ENCODE results near the gene CFAP77.

The CFAP77 gene

GRCh38 chr9:132511191-132511999 is 101.4 kb downstream of the CFAP77 start:
- H3K36me3 ChIP-seq (ENCODE audit: control insufficient read depth in 4 of 4, insufficient read depth in 4 of 4, low read length in 3 of 4), result no peaks in the 10 kb centered on the region
- peaks cover 0 to 14% (median 13%) of the 10 kb centered on the region in 4 experiments for H3K4me1 ChIP-seq (ENCODE audit: control extremely low read depth in 1 of 4, control insufficient read depth in 4 of 4, insufficient read depth in 4 of 4, low read length in 3 of 4)
- H3K27ac ChIP-seq (ENCODE audit: insufficient read depth in 1 of 2, low read depth in 1 of 2, low read length in 2 of 2, poor library complexity in 1 of 2, severe bottlenecking in 2 of 2), result no peak overlapping the region
- DNase-seq, result no peak
- H3K9me3 ChIP-seq (ENCODE audit: control extremely low read depth in 1 of 5, control insufficient read depth in 4 of 5, insufficient read depth in 2 of 5, low read depth in 1 of 5, low read length in 4 of 5), result no peaks in the 10 kb centered on the region
- WGBS (ENCODE audit: insufficient coverage), result 97% methylated on average over 20 of the region's 25 CpGs
- CTCF ChIA-PET, result interaction anchor here (1.5 kb wide), 1 partner anchor 21 kb away, joined by 3 read pairs; no protein-coding TSS in a partner anchor
- H3K4me3 ChIP-seq (ENCODE audit: control insufficient read depth in 1 of 7, extremely low read depth in 1 of 7, insufficient read depth in 4 of 7, low read depth in 2 of 7, low read length in 6 of 7), result no peak overlapping the region
- POLR2A ChIA-PET, result no interaction called here
- H3K27me3 ChIP-seq (replicated peaks in 2 of 5; ENCODE audit: control insufficient read depth in 4 of 5, insufficient read depth in 5 of 5, low read length in 4 of 5), result peaks cover 0 to 27% (median 6%) of the 10 kb centered on the region in 5 experiments

- POLR2A ChIA-PET, result no interaction called here
- no peaks in the 10 kb centered on the region for H3K36me3 ChIP-seq (ENCODE audit: control insufficient read depth in 4 of 4, insufficient read depth in 4 of 4, low read length in 3 of 4)
- no peak overlapping the region for H3K4me3 ChIP-seq (ENCODE audit: control insufficient read depth in 1 of 7, extremely low read depth in 1 of 7, insufficient read depth in 4 of 7, low read depth in 2 of 7, low read length in 6 of 7)
- CTCF ChIA-PET, result no interaction called here
- H3K4me1 ChIP-seq (ENCODE audit: control extremely low read depth in 1 of 4, control insufficient read depth in 4 of 4, insufficient read depth in 4 of 4, low read length in 3 of 4), result no peaks in the 10 kb centered on the region
- DNase-seq, result no peak
- H3K27ac ChIP-seq (ENCODE audit: insufficient read depth in 1 of 2, low read depth in 1 of 2, low read length in 2 of 2, poor library complexity in 1 of 2, severe bottlenecking in 2 of 2), result no peak overlapping the region
- peaks cover 0 to 45% (median 6%) of the 10 kb centered on the region in 5 experiments for H3K27me3 ChIP-seq (replicated peaks in 2 of 5; ENCODE audit: control insufficient read depth in 4 of 5, insufficient read depth in 5 of 5, low read length in 4 of 5)
- H3K9me3 ChIP-seq (ENCODE audit: control extremely low read depth in 1 of 5, control insufficient read depth in 4 of 5, insufficient read depth in 2 of 5, low read depth in 1 of 5, low read length in 4 of 5), result no peaks in the 10 kb centered on the region
- WGBS (ENCODE audit: insufficient coverage), result 88% methylated on average over 15 of the region's 15 CpGs
Observed at GRCh38 chr9:132513416-132513815, 103.4 kb downstream of the CFAP77 start.

- H3K27me3 ChIP-seq (replicated peaks in 2 of 5; ENCODE audit: control insufficient read depth in 4 of 5, insufficient read depth in 5 of 5, low read length in 4 of 5), result peaks cover 0 to 47% (median 6%) of the 10 kb centered on the region in 5 experiments
- H3K36me3 ChIP-seq (ENCODE audit: control insufficient read depth in 4 of 4, insufficient read depth in 4 of 4, low read length in 3 of 4), result no peaks in the 10 kb centered on the region
- no peaks in the 10 kb centered on the region for H3K4me1 ChIP-seq (ENCODE audit: control extremely low read depth in 1 of 4, control insufficient read depth in 4 of 4, insufficient read depth in 4 of 4, low read length in 3 of 4)
- no peak overlapping the region for H3K4me3 ChIP-seq (ENCODE audit: control insufficient read depth in 1 of 7, extremely low read depth in 1 of 7, insufficient read depth in 4 of 7, low read depth in 2 of 7, low read length in 6 of 7)
- no peak overlapping the region for H3K27ac ChIP-seq (ENCODE audit: insufficient read depth in 1 of 2, low read depth in 1 of 2, low read length in 2 of 2, poor library complexity in 1 of 2, severe bottlenecking in 2 of 2)
- no peak for DNase-seq
- CTCF ChIA-PET, result no interaction called here
- no peaks in the 10 kb centered on the region for H3K9me3 ChIP-seq (ENCODE audit: control extremely low read depth in 1 of 5, control insufficient read depth in 4 of 5, insufficient read depth in 2 of 5, low read depth in 1 of 5, low read length in 4 of 5)
- POLR2A ChIA-PET, result no interaction called here
- WGBS (ENCODE audit: insufficient coverage), result 72% methylated on average over 20 of the region's 22 CpGs
Observed at GRCh38 chr9:132514011-132514744, 104.2 kb downstream of the CFAP77 start.

GRCh38 chr9:132514821-132515220 is 104.8 kb downstream of the CFAP77 start:
- Histone ChIP-seq H3K36me3 (ENCODE audit: control insufficient read depth in 4 of 4, insufficient read depth in 4 of 4, low read length in 3 of 4) (no peaks in the 10 kb centered on the region), H3K27ac (ENCODE audit: insufficient read depth in 1 of 2, low read depth in 1 of 2, low read length in 2 of 2, poor library complexity in 1 of 2, severe bottlenecking in 2 of 2) (no peak overlapping the region), H3K9me3 (ENCODE audit: control extremely low read depth in 1 of 5, control insufficient read depth in 4 of 5, insufficient read depth in 2 of 5, low read depth in 1 of 5, low read length in 4 of 5) (no peaks in the 10 kb centered on the region), H3K4me1 (ENCODE audit: control extremely low read depth in 1 of 4, control insufficient read depth in 4 of 4, insufficient read depth in 4 of 4, low read length in 3 of 4) (no peaks in the 10 kb centered on the region), H3K4me3 (ENCODE audit: control insufficient read depth in 1 of 7, extremely low read depth in 1 of 7, insufficient read depth in 4 of 7, low read depth in 2 of 7, low read length in 6 of 7) (no peak overlapping the region), H3K27me3 (replicated peaks in 2 of 5; ENCODE audit: control insufficient read depth in 4 of 5, insufficient read depth in 5 of 5, low read length in 4 of 5) (peaks cover 0 to 47% (median 6%) of the 10 kb centered on the region in 5 experiments)
- no peak for DNase-seq
- POLR2A ChIA-PET, result no interaction called here
- CTCF ChIA-PET, result no interaction called here
- 70% methylated on average over 6 of the region's 8 CpGs for WGBS (ENCODE audit: insufficient coverage)

- Histone ChIP-seq H3K4me3 (ENCODE audit: control insufficient read depth in 1 of 7, extremely low read depth in 1 of 7, insufficient read depth in 4 of 7, low read depth in 2 of 7, low read length in 6 of 7) (no peak overlapping the region), H3K36me3 (ENCODE audit: control insufficient read depth in 4 of 4, insufficient read depth in 4 of 4, low read length in 3 of 4) (no peaks in the 10 kb centered on the region), H3K9me3 (ENCODE audit: control extremely low read depth in 1 of 5, control insufficient read depth in 4 of 5, insufficient read depth in 2 of 5, low read depth in 1 of 5, low read length in 4 of 5) (no peaks in the 10 kb centered on the region), H3K4me1 (ENCODE audit: control extremely low read depth in 1 of 4, control insufficient read depth in 4 of 4, insufficient read depth in 4 of 4, low read length in 3 of 4) (no peaks in the 10 kb centered on the region), H3K27ac (ENCODE audit: insufficient read depth in 1 of 2, low read depth in 1 of 2, low read length in 2 of 2, poor library complexity in 1 of 2, severe bottlenecking in 2 of 2) (no peak overlapping the region), H3K27me3 (replicated peaks in 2 of 5; ENCODE audit: control insufficient read depth in 4 of 5, insufficient read depth in 5 of 5, low read length in 4 of 5) (peaks cover 0 to 47% (median 5%) of the 10 kb centered on the region in 5 experiments)
- ChIA-PET POLR2A (no interaction called here), CTCF (no interaction called here)
- 100% methylated on average over 1 of the region's 6 CpGs for WGBS (ENCODE audit: insufficient coverage)
- no peak for DNase-seq
Observed at GRCh38 chr9:132516301-132516700, 106.3 kb downstream of the CFAP77 start.

GRCh38 chr9:132516911-132517310 is 106.9 kb downstream of the CFAP77 start:
- POLR2A ChIA-PET, result no interaction called here
- Histone ChIP-seq H3K36me3 (ENCODE audit: control insufficient read depth in 4 of 4, insufficient read depth in 4 of 4, low read length in 3 of 4) (no peaks in the 10 kb centered on the region), H3K4me1 (ENCODE audit: control extremely low read depth in 1 of 4, control insufficient read depth in 4 of 4, insufficient read depth in 4 of 4, low read length in 3 of 4) (no peaks in the 10 kb centered on the region), H3K27me3 (replicated peaks in 2 of 5; ENCODE audit: control insufficient read depth in 4 of 5, insufficient read depth in 5 of 5, low read length in 4 of 5) (peaks cover 0 to 47% (median 5%) of the 10 kb centered on the region in 5 experiments), H3K4me3 (ENCODE audit: control insufficient read depth in 1 of 7, extremely low read depth in 1 of 7, insufficient read depth in 4 of 7, low read depth in 2 of 7, low read length in 6 of 7) (no peak overlapping the region), H3K27ac (ENCODE audit: insufficient read depth in 1 of 2, low read depth in 1 of 2, low read length in 2 of 2, poor library complexity in 1 of 2, severe bottlenecking in 2 of 2) (no peak overlapping the region), H3K9me3 (ENCODE audit: control extremely low read depth in 1 of 5, control insufficient read depth in 4 of 5, insufficient read depth in 2 of 5, low read depth in 1 of 5, low read length in 4 of 5) (no peaks in the 10 kb centered on the region)
- CTCF ChIA-PET, result interaction anchor here (0.9 kb wide), 1 partner anchor 57 kb away, joined by 4 read pairs; no protein-coding TSS in a partner anchor
- no peak for DNase-seq
- WGBS (ENCODE audit: insufficient coverage), result 41% methylated on average over 11 of the region's 18 CpGs

Data from common myeloid progenitor, CD34-positive (primary cell).